GM21619 (cell line): Measurements from ENCODE around the gene CAPZB.

Experiments
- ATAC-seq: cut with Tn5 transposase; IDR thresholded peaks from one replicate; pipeline ENCODE4 v1.9.1; 2021; ENCODE audit not compliant: unreplicated experiment

Gene CAPZB

DNA sequence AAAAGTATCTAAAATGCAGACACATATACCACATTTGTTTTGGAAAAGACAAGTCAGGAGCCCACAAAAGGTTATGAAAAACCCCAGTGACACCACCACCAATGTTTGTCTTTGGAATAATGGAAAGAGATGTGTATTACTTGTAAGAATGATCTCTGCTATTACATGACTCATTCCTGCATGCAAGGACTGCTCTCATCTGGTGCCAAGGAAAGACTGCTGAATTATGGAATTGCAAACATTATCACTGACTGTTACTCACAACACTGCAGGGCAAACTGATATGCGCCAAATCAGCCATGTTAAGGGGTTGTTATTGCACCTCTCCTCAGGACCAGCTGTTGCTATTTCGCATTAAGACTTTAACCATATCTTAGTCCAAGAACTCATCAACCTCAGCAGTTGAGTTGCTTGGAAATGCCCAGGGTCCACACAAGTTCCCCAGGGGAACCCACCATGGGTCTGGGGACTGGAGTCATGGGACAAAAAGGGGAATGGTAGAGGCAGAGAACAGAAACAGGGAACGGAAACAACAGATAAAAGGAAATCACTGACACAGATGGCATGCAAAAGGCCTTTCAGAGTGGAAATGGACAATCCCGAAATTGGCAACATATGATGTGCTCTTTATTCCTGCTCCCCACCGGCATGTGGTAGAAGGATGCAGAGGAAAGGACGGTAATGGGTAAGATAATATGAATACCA, 34.4 kb downstream of the CAPZB start:
- no peak for ATAC-seq

DNA sequence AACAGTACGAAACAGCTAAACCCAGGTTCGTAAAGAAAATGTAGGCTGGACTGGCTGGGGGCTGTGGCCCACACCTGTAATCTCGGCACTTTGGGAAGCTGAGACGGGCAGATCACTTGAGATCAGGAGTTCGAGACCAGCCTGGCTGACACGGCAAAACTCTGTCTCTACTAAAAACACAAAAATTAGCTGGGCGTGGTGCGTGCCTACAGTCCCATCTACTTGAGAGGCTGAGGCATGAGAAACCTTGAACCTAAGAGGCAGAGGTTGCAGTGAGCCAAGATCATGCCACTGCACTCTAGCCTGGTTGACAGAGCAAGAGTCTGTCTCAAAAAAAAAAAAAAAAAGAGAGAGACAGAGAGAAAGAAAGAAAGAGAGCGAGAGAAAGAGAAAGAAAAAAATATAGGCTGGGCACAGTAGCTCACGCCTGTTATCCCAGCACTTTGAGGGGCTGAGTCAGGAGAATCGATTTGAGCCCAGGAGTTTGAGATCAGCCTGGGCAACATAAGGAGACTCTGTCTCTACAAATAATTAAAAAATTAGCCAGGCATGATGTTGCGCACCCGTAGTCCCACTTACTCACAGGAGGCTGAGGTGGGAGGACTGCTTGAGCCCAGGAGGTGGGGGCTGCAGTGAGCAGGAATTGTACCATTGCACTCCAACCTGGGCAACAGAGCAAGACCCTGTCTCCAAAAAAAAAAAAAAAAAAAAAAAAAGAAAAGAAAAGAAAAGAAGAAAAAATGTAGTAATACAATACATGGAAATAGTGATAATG, 35.7 kb downstream of the CAPZB start:
- no peak for ATAC-seq

DNA sequence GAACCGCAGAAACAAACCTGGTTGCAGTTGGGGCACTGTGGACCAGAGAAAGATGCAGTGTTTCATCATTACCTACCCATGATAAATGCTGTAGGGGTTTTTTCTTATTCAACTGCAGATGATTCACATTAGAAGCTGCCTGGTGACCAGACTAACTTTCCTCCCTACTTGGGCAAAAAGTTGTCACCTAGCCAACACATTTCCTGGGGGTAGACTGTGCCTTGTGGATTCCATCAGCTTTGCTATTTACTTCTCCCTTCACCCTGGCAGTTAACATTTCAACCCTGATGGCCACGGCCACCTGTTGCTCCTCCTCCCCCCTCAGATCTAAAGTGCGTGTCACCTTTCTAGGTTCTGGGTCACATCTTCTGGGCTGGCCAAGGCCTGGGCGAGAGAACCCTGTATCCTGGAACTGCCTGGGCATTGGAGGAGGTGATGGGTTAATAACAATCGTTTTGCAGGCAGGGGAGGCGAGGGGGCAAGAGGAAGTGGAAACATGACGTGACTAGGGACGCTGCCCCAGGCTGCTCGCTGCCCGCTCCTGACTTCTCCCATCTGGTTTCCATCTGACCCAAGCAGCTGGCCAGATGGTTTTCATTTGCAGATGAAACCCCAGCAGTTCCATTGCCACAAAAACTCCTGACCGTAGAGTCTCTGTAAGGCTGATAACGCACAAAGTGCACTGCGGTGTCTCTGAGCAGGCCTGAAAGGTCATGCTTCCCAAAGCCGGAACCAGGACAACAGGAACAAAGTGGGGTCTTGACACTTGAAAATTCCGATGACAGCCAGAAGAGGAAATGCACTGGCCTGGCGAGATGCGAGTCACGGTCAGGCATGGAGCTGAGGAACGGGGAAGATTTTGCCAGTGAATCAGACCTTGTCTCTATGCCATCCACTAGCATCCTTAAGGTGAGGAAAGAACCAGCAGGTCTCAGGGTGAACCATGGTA, 36.6 kb downstream of the CAPZB start:
- no peak for ATAC-seq

DNA sequence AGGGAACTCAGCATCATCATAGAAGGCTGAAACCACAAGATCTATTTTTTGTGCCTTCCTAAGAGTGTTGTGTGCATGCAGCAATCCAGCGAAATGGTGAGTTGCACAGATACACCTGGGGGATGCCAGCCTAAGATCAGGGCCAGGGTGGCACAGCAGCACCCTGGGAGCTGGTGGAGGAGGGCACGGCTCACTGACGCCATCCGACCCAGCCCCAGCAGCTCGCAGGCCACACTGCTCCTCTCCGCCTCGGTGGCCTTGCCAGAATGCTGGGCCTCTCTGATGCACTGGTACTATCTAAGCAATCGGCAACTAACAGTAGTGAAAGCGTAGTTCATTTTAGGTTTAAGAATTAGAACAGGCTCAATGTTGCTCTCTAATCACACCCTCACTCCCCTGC, 37.8 kb downstream of the CAPZB start:
- ATAC-seq, result no peak

DNA sequence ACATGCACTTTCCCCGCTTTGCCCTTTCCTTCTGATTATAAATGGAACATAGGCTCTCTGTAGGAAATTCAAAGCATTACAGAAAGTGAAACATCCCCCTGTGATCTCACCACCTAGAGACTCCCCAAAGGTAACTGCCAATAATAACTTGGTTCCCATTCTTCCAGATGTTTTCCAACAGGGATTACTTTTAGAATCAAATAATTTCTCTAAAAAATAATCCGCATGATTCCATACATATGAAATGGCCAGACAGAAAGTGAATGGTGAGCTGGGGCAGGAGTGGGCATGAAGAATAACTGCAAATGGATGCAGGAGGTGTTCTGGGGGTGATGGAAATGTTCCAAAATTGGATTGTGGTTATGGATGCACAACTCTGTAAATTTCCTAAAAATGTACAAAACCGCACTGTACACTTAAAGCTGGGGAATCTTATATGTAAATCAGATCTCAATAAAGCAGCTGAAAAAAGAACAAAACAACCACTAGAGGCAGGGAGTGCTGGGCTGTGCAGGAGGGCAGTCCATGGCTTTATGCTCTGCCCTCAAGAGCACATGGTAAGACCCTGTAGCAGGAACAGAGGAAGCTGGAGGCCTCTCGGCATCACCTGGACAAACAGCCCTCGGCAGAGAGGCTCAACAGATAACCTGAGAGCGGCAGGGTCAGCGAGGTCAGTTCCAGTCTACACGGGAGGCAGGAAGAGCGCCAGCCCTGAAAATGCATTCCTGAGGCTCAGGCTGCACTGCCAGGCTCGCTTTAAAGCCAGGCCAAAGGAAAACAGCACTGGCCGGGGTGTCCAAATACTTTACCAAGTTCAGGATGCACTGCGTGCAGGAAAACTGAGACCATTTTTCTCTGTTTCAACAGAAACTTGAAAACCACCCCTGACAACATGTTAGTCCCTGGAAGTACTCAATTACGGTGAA, 39.7 kb downstream of the CAPZB start:
- ATAC-seq, result no peak

DNA sequence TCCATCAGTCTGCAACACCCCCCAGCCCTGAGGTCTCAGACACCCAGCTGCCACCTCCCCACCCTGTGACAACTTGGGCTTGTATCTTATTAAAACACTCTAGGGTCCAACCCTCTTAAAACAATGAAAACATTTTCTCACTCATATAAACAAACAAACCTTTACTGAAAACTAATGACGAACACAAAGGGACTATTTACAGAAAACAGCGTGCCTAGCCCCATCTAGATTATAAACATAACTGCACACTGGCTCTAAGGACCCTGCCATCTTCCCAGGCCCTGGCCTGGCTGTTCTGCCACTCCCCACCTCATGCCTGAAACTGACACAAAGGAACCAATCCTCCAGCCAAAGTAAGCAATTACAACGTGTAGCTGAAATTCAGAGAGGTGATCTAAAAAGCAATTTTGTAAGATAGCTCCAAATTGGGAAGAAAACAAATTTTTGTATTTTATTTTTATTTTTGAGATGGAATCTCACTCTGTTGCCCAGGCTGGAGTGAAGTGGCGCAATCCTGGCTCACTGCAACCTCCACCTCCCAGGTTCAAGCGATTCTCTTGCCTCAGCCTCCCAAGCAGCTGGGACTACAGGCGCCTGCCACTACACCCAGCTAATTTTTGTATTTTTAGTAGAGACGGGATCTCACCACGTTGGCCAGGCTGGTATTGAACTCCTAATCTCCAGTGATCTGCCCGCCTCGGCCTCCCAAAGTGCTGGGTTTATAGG, 40.9 kb downstream of the CAPZB start:
- ATAC-seq, result no peak

DNA sequence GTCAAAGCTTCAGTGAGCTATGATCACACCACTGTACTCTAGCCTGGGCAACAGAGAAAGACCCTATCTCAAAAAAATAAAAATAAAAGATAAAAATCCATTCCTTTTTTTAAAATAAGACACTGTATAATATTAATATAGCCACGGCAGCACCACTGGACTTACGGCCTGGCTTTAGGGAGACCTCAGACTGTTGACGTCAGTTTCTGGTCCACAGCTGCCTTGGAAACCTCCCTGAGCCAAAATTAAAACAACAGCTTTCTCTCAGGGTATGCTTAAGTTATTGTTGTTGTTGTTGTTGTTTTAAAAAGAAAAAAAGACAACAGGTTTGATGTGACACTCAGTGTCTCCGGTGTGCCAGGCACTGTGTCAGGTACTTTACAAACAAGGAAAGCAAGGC, 42.0 kb downstream of the CAPZB start:
- ATAC-seq, result no peak

DNA sequence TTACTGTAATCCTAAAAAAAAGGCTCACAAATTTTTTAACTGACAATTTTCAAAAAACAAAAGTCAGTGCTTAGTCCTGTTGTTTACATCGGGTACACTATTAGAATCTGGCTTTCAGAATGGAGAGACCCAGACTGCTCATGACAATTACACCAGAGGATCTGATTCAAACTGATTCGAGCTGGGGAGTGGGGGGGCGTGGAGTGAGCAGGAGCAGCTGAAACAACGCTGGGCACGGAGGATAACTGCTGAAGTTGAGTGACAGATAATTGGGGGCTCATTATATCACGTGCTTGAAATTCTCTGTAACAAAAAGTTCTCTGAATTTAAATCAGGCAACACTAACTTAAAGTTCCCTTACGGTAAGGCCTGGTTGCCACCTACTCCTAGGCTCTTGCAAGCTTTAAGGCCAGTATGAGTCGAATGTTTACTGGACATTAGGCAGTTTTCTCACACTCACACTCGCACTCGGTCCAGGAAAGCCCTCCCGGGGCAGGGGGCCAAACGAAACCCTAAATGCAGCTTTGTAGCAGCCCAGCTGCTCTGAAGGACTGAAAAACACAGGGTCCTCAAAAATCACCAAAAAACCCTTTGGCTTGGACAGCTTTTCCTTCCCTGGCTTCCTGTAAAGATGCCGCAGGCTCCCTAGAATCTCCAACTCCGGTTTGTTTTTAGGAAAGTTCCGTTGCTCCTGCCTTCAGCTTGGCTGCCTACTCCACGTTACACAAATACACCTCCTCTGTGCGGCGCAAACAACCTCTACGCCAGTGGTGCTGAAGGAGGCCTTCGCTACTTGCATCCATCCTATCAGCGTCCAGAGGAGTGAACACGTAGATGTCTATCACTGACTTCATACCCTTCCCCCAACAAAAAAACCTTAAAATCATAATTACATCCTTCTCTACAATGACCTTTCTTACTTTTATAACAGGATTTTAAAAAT, 42.9 kb downstream of the CAPZB start:
- ATAC-seq, result no peak

DNA sequence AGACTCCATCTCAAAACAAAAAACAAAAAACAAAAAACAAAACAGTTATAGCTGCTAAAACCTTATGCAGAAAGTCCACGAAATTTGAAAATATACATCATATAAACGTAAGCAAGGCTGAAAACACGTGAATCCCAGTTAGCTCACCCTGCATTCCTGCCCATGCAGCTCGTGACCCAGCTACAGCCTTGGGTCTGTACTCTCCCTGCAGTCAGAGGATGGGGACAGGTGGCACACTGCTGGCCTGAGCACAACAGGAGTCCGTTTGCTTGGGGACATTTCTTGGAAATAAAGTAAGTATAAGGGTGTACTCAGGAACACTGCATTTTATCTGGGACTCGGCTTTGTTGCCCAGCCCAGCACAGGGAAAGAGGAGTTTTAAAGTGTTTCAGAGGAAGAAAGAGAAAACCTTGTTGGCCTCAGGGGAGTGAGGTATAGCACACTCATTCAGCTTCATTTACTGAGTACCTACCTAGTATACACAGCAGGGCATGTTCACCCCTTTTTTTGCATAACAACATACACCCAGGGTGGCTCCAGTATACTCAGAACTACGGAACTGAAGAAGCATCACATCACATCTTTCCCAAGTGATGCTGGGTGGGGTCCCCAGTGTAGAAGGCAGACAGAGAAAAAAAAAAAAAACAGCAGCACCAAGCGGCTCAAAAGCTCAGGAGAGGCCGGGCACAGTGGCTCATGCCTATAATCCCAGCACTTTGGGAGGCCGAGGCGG, 44.1 kb downstream of the CAPZB start:
- ATAC-seq, result no peak

DNA sequence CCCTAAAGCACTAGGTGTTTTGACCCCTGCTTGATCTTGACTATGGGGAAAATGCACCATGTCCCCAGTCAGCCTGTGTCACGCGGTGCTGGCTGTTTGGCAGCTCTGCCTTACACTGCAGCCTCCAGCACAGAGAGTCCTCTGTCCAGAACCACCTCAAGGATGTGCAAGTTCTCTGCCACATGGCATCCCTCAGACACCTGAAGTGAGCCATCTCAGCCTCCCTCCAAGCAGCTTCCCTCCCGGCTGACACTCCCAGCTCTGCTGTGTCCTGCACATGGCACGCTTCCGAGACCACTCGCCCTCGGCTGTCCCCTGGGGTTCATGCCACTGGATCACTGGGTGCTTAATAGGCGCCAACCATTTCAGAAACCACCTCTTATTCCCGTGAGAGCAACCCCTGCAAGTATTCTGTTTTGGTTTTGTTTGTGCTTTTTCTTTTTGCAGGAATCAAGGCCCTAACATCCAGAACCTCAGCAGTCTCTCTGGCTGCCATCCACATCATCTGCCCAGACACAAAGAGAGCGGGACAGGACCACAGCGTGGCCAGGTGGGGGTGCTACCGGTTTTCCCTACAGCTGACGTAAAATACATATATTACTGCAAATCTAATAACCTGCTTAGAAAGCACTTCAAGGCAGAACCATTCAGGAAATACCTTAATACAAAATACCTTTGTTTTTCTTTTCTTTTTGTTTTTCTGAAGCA, 45.7 kb downstream of the CAPZB start:
- no peak for ATAC-seq

DNA sequence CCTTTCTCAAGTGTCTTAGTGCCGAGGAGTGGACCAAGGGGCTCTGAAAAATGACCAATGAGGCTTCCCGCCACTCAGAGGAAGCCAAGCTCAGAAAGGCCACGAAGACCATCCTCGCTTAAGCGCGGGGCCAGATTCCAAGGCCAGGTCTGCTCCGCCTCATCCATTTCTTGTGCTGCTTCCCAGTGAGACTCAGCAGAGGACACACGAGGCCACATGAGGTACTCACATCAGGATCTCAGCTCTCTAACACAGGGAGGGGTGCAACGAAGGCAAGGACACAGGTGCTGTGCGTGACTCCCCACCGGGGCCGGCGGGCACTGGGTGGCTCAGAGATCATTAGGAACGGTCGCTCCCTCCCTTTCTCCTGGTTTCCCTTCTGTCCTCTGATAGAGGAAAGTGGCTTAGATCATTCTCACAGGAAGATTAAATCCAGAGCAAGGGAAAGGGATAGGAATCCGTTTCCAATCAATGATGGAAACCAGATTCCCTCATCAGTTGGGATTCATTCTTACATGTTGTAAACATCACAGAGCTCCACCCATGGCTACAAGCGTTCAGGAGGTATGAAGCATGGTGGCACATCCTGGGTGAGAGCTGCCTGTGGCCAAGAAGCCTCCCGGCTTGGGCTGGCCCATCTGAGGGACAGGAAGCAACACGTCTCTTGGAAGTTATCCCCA, 46.7 kb downstream of the CAPZB start:
- ATAC-seq, result no peak

DNA sequence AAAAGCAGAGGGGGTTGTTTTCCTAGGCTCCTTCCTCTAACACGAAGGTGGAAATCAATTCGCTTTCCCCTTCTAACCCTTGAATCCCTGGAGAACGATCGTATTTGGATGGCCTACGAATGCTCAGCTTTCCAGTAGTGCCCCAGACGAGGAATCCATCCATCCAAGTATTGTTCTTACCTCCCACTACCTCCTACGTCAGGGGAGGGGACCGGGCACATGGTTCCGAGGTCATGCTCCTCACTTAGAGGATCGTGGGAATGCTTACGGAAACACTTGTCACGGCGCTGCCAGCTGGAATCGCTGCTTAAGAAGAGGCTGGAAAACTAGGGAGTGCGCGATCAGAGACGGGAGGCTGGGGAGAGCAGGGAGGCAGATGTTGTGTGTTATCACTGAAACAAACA, 47.4 kb downstream of the CAPZB start:
- no peak for ATAC-seq

DNA sequence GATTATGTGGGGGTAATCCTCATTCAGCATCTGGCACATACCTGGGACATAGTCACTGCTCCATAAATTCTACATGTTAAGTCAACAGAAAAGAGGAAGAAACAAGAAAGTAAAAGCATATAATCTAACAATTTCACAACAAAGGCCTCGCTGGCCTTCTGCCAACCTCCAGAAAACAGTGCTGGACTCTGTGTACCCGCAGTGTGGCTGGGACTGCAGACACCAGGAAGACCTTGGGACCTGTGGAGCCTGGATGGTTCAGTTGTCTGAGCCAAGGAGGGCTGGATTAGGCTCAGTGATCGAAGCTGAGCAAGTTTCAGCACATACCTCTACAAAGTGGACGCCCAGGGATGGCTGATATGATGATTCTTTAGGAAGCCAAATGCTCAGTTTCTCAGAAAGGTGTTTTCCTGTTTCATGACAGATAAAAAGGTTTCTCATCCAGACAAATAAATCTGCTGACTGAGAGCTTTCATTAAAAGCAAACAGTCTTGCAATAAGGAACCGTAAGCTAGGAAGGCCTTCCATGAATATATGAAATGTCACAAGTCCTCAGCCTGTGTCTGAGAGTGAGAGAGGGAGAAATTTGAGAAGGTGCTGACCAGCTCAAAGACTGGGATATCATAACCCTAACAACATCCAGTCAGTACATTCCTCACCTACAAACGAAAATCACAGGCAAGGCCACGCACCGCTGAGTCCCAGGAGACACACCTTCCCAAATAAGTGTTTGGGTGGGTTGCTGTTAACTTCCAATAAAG, 48.4 kb downstream of the CAPZB start:
- no peak for ATAC-seq

DNA sequence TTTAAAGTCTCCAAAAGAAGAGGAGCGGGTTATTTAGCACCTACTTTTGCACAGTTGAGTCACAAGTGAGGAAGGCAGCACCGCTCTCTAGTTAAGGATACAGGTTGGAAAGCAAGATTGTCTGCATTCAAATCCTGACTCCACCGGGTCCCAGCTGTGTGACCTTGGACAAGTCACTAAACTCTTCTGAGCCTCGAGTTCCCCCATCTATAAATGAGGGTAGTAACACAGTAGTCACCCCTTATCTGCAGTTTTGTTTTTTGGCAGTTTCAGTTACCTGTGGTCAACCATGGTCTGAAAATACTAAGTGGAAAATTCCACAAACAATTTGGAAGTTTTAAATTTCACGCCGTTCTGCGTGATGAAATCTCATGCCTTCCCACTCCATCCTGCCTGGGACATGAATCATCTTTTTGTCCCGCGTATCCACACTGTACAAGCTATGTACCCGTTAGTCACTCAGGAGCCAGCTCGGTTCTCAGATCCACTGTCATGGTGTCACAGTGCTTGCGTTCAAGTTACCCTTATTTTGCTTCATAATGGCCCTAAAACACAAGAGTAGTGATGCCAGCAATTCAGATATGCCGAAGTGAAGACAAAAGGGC, 49.4 kb downstream of the CAPZB start:
- no peak for ATAC-seq

DNA sequence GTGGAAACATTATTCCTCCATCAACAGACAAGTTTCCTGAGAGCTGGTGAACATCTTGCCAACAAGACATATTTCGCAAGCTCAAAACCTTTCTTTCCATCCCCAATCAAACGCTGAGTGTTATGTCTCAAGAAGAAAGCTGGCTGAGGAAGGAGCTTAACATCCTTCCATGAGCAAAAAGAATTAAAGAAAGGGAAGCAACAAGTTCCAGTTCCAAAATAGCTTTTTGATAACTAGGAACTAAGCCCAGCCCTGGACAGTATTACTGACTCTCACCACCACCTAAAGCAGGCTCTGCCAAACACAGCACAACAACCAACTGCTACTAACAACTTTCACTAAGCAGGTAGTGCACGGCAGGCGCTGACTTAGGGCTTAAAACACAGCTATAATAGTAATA, 50.2 kb downstream of the CAPZB start:
- no peak for ATAC-seq

DNA sequence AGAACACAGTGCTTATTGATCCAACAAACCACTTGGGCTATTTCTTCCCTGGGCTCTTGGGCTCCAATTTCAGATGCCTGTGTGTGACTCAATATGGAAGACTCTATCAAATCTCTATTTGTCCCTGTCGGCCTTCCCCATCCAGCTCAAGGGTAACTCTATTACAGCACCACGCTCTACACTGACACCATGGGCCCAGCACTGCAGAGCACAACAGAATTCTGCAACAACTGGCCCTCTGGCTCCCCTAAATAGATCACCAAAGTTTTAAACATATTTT, 51.7 kb downstream of the CAPZB start:
- no peak for ATAC-seq
